ENCODE data around the gene AGAP1.

Gene AGAP1

DNA sequence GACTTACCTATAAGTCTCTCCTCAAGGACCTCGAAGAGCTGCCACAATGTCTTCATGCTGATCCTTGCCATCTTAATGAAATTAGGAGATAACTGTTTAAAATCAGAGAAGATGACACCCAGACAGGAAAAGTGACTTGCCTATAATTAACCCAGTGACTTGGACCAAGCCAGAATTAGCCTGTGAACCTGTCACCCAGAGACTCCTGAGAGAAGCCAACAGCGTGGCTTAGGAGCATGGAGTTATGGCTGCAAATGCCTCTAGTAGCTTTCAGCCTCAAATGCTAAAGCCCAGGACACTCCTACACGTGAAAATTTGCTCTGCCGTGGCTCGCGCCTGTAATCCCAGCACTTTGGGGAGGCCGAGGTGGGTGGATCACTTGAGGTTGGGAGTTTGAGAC lies 570.2 kb downstream of the AGAP1 start:
- TF ChIP-seq, protein P1, sequence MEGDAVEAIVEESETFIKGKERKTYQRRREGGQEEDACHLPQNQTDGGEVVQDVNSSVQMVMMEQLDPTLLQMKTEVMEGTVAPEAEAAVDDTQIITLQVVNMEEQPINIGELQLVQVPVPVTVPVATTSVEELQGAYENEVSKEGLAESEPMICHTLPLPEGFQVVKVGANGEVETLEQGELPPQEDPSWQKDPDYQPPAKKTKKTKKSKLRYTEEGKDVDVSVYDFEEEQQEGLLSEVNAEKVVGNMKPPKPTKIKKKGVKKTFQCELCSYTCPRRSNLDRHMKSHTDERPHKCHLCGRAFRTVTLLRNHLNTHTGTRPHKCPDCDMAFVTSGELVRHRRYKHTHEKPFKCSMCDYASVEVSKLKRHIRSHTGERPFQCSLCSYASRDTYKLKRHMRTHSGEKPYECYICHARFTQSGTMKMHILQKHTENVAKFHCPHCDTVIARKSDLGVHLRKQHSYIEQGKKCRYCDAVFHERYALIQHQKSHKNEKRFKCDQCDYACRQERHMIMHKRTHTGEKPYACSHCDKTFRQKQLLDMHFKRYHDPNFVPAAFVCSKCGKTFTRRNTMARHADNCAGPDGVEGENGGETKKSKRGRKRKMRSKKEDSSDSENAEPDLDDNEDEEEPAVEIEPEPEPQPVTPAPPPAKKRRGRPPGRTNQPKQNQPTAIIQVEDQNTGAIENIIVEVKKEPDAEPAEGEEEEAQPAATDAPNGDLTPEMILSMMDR (IDR thresholded peaks at IDR 0.05; ENCODE audit: insufficient read depth, low read depth, low read length, missing control alignments), result no peak
- H3K4me3 ChIP-seq (ENCODE audit: low read length), result no peak overlapping the region
- no peak for DNase-seq (ENCODE audit: low read depth)

GRCh38 chr2:236065314-236066160 lies 571.7 kb downstream of the AGAP1 start:
- TF ChIP-seq, protein P1 (IDR thresholded peaks at IDR 0.05; ENCODE audit: insufficient read depth, low read depth, low read length, missing control alignments), result no peak
- DNase-seq (ENCODE audit: low read depth), result no peak
- no peak overlapping the region for H3K4me3 ChIP-seq (ENCODE audit: low read length)

DNA sequence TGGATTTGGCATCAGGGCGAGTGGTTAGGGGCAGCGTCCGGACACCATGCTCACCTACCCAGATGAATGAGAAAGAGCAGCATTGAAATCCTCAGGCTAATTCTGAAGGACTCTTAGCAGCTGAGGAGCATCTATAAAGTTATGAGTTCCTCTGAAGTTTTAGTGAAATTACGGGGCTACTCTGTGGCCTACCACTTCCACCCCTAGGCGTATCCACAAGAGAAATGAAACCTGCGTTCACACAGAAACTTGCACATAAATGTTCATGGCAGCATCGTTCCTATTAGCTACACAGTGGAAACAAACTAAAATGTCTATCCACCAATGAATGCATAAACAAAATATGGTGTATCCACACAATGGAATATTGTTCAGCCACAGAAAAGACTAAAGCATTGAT lies 576.4 kb downstream of the AGAP1 start:
- TF ChIP-seq, protein P1 (IDR thresholded peaks at IDR 0.05; ENCODE audit: insufficient read depth, low read depth, low read length, missing control alignments), result no peak
- no peak for DNase-seq (ENCODE audit: low read depth)
- H3K4me3 ChIP-seq (ENCODE audit: low read length), result no peak overlapping the region

DNA sequence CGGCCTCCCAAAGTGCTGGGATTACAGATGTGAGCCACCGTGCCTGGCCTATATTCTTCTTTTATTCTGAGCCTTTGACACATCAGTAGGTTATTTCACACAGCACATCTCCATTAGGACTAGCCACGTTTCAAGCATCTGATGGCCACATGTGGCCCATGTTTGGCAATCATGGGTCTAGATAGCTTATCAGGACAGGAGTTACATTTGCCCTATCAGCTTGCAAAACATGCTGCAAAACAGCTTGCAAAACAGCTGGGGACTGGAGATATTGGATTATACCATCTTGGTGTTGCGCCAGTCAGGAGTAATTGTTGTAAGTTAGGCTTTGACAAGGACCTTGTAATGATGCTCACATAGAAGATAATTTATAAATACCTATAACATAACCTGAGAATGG lies 579.4 kb downstream of the AGAP1 start:
- no peak overlapping the region for H3K4me3 ChIP-seq (ENCODE audit: low read length)
- DNase-seq (ENCODE audit: low read depth), result no peak
- TF ChIP-seq, protein P1 (IDR thresholded peaks at IDR 0.05; ENCODE audit: insufficient read depth, low read depth, low read length, missing control alignments), result no peak

GRCh38 chr2:236073867-236074655 lies 580.2 kb downstream of the AGAP1 start:
- DNase-seq (ENCODE audit: low read depth), result no peak
- TF ChIP-seq, protein P1 (IDR thresholded peaks at IDR 0.05; ENCODE audit: insufficient read depth, low read depth, low read length, missing control alignments), result no peak
- H3K4me3 ChIP-seq (ENCODE audit: low read length), result no peak overlapping the region

DNA sequence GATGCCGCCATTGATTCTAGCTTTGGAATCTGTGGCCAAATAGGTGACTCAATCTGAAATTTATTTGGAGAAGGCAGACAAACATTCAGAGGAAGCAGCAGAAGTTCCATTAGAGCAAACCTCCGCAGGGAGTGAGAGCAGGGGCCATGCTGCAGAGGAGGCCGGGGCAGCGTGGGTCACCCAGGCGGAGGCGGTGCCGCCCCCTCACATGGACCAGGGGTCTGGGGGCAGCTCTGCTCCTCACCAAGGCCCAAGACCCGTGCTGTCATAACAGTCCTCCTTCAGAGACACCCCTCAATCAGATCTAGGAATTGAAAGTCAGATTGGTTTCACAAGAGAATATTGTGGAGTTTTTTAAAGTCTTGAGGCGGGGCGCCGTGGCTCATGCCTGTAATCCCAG lies 582.0 kb downstream of the AGAP1 start:
- no peak for DNase-seq (ENCODE audit: low read depth)
- H3K4me3 ChIP-seq (ENCODE audit: low read length), result no peak overlapping the region
- TF ChIP-seq, protein P1 (IDR thresholded peaks at IDR 0.05; ENCODE audit: insufficient read depth, low read depth, low read length, missing control alignments), result no peak

All from epithelial cell of esophagus (primary cell).